Measurements from ENCODE around the gene ZNF530. TPM values are rescaled to one million over a fixed set of nuclear protein-coding genes. Genes with fewer than 3 reads are reported as not detected.

ZNF530 gene
- total and polyA plus RNA-seq, 9 of the 15 experiments (the other 6 are each of a cell fraction or from before 2014, with no cell fraction given): 0.28 to 5.9 (median 4.0) TPM

DNA sequence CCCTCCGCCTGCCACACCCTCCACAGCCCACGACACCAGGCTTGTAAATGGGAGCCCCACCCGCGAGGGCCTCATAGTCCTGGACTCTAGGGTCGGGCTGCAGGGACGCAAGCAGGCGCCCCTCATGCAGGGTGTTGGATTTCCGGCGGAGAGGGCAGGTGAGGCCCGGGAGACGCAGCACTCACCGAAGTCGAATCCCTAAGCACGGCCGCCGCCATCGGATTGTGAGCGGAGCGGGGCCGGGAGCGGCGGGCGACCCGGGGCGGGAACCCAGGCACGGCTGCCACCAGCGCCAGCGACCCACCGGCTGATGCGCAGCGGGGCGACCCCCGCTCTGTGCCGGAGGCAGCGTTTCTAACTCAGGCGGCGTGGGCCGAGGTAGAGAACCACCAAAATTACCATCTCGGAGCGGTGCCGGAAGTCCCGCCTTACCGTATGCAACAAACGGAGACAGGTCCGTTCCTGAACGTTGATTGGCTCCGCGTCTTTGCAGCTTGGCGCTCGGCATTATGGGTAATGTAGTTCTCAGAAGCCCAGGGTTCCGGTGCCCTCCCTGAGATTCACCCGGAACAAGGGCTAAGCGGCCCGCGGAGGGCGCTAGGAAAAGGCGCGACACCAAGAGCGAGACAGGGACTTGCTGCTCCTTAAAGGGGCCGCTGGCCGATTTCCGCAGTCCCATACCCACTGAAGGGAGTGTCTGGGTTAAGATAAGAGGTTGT lies 21.0 kb upstream of the ZNF530 start, which contains the start of gene ZNF416 (continued):
- TF ChIP-seq TAL1 (IDR thresholded peaks at IDR 0.05): no peak
- TF ChIP-seq ATF7 (IDR thresholded peaks at IDR 0.05): peak; percentile 34; the same call in 1 of the 2 replicates
- TF ChIP-seq, protein P1, sequence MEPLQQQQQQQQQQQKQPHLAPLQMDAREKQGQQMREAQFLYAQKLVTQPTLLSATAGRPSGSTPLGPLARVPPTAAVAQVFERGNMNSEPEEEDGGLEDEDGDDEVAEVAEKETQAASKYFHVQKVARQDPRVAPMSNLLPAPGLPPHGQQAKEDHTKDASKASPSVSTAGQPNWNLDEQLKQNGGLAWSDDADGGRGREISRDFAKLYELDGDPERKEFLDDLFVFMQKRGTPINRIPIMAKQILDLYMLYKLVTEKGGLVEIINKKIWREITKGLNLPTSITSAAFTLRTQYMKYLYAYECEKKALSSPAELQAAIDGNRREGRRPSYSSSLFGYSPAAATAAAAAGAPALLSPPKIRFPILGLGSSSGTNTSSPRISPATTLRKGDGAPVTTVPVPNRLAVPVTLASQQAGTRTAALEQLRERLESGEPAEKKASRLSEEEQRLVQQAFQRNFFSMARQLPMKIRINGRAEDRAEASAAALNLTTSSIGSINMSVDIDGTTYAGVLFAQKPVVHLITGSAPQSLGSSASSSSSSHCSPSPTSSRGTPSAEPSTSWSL (CRISPR knock-in tag; IDR thresholded peaks at IDR 0.05; ENCODE audit: borderline replicate concordance): no peak
- TF ChIP-seq, protein P2, sequence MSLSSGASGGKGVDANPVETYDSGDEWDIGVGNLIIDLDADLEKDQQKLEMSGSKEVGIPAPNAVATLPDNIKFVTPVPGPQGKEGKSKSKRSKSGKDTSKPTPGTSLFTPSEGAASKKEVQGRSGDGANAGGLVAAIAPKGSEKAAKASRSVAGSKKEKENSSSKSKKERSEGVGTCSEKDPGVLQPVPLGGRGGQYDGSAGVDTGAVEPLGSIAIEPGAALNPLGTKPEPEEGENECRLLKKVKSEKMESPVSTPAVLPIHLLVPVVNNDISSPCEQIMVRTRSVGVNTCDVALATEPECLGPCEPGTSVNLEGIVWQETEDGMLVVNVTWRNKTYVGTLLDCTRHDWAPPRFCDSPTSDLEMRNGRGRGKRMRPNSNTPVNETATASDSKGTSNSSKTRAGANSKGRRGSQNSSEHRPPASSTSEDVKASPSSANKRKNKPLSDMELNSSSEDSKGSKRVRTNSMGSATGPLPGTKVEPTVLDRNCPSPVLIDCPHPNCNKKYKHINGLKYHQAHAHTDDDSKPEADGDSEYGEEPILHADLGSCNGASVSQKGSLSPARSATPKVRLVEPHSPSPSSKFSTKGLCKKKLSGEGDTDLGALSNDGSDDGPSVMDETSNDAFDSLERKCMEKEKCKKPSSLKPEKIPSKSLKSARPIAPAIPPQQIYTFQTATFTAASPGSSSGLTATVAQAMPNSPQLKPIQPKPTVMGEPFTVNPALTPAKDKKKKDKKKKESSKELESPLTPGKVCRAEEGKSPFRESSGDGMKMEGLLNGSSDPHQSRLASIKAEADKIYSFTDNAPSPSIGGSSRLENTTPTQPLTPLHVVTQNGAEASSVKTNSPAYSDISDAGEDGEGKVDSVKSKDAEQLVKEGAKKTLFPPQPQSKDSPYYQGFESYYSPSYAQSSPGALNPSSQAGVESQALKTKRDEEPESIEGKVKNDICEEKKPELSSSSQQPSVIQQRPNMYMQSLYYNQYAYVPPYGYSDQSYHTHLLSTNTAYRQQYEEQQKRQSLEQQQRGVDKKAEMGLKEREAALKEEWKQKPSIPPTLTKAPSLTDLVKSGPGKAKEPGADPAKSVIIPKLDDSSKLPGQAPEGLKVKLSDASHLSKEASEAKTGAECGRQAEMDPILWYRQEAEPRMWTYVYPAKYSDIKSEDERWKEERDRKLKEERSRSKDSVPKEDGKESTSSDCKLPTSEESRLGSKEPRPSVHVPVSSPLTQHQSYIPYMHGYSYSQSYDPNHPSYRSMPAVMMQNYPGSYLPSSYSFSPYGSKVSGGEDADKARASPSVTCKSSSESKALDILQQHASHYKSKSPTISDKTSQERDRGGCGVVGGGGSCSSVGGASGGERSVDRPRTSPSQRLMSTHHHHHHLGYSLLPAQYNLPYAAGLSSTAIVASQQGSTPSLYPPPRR (CRISPR knock-in tag; IDR thresholded peaks at IDR 0.05; ENCODE audit: borderline replicate concordance): no peak
- no peak for TF ChIP-seq NCOA1 (IDR thresholded peaks at IDR 0.05; ENCODE audit: low read depth)
- TF ChIP-seq SMARCA4 (IDR thresholded peaks at IDR 0.05): no peak
- TF ChIP-seq, protein P3, sequence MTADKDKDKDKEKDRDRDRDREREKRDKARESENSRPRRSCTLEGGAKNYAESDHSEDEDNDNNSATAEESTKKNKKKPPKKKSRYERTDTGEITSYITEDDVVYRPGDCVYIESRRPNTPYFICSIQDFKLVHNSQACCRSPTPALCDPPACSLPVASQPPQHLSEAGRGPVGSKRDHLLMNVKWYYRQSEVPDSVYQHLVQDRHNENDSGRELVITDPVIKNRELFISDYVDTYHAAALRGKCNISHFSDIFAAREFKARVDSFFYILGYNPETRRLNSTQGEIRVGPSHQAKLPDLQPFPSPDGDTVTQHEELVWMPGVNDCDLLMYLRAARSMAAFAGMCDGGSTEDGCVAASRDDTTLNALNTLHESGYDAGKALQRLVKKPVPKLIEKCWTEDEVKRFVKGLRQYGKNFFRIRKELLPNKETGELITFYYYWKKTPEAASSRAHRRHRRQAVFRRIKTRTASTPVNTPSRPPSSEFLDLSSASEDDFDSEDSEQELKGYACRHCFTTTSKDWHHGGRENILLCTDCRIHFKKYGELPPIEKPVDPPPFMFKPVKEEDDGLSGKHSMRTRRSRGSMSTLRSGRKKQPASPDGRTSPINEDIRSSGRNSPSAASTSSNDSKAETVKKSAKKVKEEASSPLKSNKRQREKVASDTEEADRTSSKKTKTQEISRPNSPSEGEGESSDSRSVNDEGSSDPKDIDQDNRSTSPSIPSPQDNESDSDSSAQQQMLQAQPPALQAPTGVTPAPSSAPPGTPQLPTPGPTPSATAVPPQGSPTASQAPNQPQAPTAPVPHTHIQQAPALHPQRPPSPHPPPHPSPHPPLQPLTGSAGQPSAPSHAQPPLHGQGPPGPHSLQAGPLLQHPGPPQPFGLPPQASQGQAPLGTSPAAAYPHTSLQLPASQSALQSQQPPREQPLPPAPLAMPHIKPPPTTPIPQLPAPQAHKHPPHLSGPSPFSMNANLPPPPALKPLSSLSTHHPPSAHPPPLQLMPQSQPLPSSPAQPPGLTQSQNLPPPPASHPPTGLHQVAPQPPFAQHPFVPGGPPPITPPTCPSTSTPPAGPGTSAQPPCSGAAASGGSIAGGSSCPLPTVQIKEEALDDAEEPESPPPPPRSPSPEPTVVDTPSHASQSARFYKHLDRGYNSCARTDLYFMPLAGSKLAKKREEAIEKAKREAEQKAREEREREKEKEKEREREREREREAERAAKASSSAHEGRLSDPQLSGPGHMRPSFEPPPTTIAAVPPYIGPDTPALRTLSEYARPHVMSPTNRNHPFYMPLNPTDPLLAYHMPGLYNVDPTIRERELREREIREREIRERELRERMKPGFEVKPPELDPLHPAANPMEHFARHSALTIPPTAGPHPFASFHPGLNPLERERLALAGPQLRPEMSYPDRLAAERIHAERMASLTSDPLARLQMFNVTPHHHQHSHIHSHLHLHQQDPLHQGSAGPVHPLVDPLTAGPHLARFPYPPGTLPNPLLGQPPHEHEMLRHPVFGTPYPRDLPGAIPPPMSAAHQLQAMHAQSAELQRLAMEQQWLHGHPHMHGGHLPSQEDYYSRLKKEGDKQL (CRISPR knock-in tag; IDR thresholded peaks at IDR 0.05; ENCODE audit: borderline replicate concordance): no peak
- TF ChIP-seq ZNF561 (CRISPR knock-in tag; conservative IDR thresholded peaks at IDR 0.05): no peak
- TF ChIP-seq, protein P4, sequence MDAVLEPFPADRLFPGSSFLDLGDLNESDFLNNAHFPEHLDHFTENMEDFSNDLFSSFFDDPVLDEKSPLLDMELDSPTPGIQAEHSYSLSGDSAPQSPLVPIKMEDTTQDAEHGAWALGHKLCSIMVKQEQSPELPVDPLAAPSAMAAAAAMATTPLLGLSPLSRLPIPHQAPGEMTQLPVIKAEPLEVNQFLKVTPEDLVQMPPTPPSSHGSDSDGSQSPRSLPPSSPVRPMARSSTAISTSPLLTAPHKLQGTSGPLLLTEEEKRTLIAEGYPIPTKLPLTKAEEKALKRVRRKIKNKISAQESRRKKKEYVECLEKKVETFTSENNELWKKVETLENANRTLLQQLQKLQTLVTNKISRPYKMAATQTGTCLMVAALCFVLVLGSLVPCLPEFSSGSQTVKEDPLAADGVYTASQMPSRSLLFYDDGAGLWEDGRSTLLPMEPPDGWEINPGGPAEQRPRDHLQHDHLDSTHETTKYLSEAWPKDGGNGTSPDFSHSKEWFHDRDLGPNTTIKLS (IDR thresholded peaks at IDR 0.05; ENCODE audit: borderline replicate concordance, low read depth): peak; percentile 67; the same call in 1 of the 2 replicates
- TF ChIP-seq KLF16 (IDR thresholded peaks at IDR 0.05): no peak
- peak; percentile 86 for TF ChIP-seq ZNF143 (CRISPR knock-in tag; IDR thresholded peaks at IDR 0.05)
- TF ChIP-seq NR4A1 (CRISPR knock-in tag; IDR thresholded peaks at IDR 0.05): no peak
- TF ChIP-seq NR4A1 (tag; IDR thresholded peaks at IDR 0.05): no peak
- no peak for TF ChIP-seq ZNF507 (tag; conservative IDR thresholded peaks at IDR 0.05)

Measured in K562 (cell line).